SK-N-MC (cell line): ENCODE results near the gene KCNE2.

ENCODE experiments used
- DNase-seq: peaks from one replicate; pipeline ENCODE4 v3.0.0-alpha.2; 2011; ENCODE audit warnings: low read depth, low spot score
- H3K27ac ChIP-seq: fragments of 200-600 bp; sonication (generic); 2 replicates; pipeline ENCODE4 v1.5.1; 2016; ENCODE audit warnings: mixed run types
- H3K36me3 ChIP-seq: fragments of 200-600 bp; sonication (generic); 2 replicates; pipeline ENCODE4 v1.6.1; 2017; ENCODE audit warnings: antibody characterized with exemption, low read length, mixed read lengths; ENCODE audit not compliant: insufficient read depth
- H3K4me3 ChIP-seq: fragments of 200-600 bp; sonication (generic); 2 replicates; pipeline ENCODE4 v1.5.1; 2016
- H3K9ac ChIP-seq: fragments of 200-600 bp; sonication (generic); 2 replicates; pipeline ENCODE4 v1.8.0; 2017; ENCODE audit warnings: mixed run types, mixed read lengths; ENCODE audit not compliant: insufficient read length
- H3K9me3 ChIP-seq: fragments of 200-600 bp; sonication (generic); 2 replicates; pipeline ENCODE4 v1.6.1; 2017; ENCODE audit warnings: low read depth, mild to moderate bottlenecking, antibody characterized with exemption, low read length, moderate library complexity, mixed read lengths
- EZH2 ChIP-seq: fragments of 200-600 bp; sonication (generic); IDR thresholded peaks from one replicate; pipeline ENCODE4 v1.6.1; 2017; ENCODE audit warnings: antibody characterized with exemption
- FOXP2 ChIP-seq: optimal IDR thresholded peaks from 2 replicates; pipeline ENCODE3; 2011; ENCODE audit warnings: mild to moderate bottlenecking, moderate library complexity; ENCODE audit not compliant: insufficient read depth; ENCODE audit errors: extremely low read length, control extremely low read depth
- POLR2AphosphoS5 ChIP-seq: IDR thresholded peaks from 2 replicates; pipeline ENCODE4 v1.6.1; 2012; ENCODE audit warnings: mild to moderate bottlenecking, low read depth, low read length, borderline replicate concordance

The KCNE2 gene

GRCh38 chr21:34358866-34359265 is 4.9 kb upstream of the KCNE2 start:
- no peak overlapping the region for H3K4me3 ChIP-seq
- no peaks in the 10 kb centered on the region for H3K36me3 ChIP-seq
- no peaks in the 10 kb centered on the region for H3K9me3 ChIP-seq
- no peak overlapping the region for H3K9ac ChIP-seq
- H3K27ac ChIP-seq = no peak overlapping the region
- DNase-seq = no peak
- TF ChIP-seq EZH2 (no peak), POLR2AphosphoS5 (no peak), FOXP2 (no peak)

- Histone ChIP-seq H3K9me3 (no peaks in the 10 kb centered on the region), H3K27ac (no peak overlapping the region), H3K4me3 (no peak overlapping the region), H3K36me3 (no peaks in the 10 kb centered on the region), H3K9ac (no peak overlapping the region)
- DNase-seq = no peak
- TF ChIP-seq EZH2 (no peak), FOXP2 (no peak), POLR2AphosphoS5 (no peak)
Observed at GRCh38 chr21:34360488-34361241, 3.1 kb upstream of the KCNE2 start.

GRCh38 chr21:34362136-34362444 is 1.7 kb upstream of the KCNE2 start:
- Histone ChIP-seq H3K36me3 (no peaks in the 10 kb centered on the region), H3K9ac (no peak overlapping the region), H3K4me3 (peak overlapping the region; percentile 70; the same call in 1 of the 2 replicates), H3K9me3 (no peaks in the 10 kb centered on the region), H3K27ac (no peak overlapping the region)
- DNase-seq = no peak
- TF ChIP-seq EZH2 (no peak), POLR2AphosphoS5 (no peak), FOXP2 (no peak)

GRCh38 chr21:34362670-34363069 is 1.1 kb upstream of the KCNE2 start:
- Histone ChIP-seq H3K27ac (no peak overlapping the region), H3K36me3 (no peaks in the 10 kb centered on the region), H3K4me3 (no peak overlapping the region), H3K9ac (no peak overlapping the region), H3K9me3 (no peaks in the 10 kb centered on the region)
- TF ChIP-seq FOXP2 (no peak), POLR2AphosphoS5 (no peak), EZH2 (no peak)
- DNase-seq = no peak

- Histone ChIP-seq H3K27ac (no peak overlapping the region), H3K9ac (no peak overlapping the region), H3K9me3 (no peaks in the 10 kb centered on the region), H3K4me3 (no peak overlapping the region), H3K36me3 (no peaks in the 10 kb centered on the region)
- no peak for DNase-seq
- TF ChIP-seq FOXP2 (no peak), EZH2 (no peak), POLR2AphosphoS5 (no peak)
Observed at GRCh38 chr21:34364921-34365320, 1.1 kb downstream of the KCNE2 start.

GRCh38 chr21:34365809-34366208 is 2.0 kb downstream of the KCNE2 start:
- H3K9me3 ChIP-seq = no peaks in the 10 kb centered on the region
- no peak for TF ChIP-seq FOXP2
- TF ChIP-seq POLR2AphosphoS5 = no peak
- no peak for TF ChIP-seq EZH2

GRCh38 chr21:34367320-34367935 is 3.6 kb downstream of the KCNE2 start:
- H3K9me3 ChIP-seq = no peaks in the 10 kb centered on the region
- TF ChIP-seq FOXP2 (no peak), POLR2AphosphoS5 (no peak), EZH2 (no peak)
- H3K9ac ChIP-seq = no peak overlapping the region
- peak; percentile 93 for DNase-seq
- H3K27ac ChIP-seq = no peak overlapping the region
- no peaks in the 10 kb centered on the region for H3K36me3 ChIP-seq
- no peak overlapping the region for H3K4me3 ChIP-seq

More at GRCh38 chr21:34365809-34366208, 2.0 kb downstream of the KCNE2 start:
- no peak for DNase-seq
- H3K36me3 ChIP-seq = no peaks in the 10 kb centered on the region
- H3K27ac ChIP-seq = no peak overlapping the region
- H3K4me3 ChIP-seq = no peak overlapping the region
- H3K9ac ChIP-seq = no peak overlapping the region

GRCh38 chr21:34369741-34370140 is 5.9 kb downstream of the KCNE2 start:
- H3K36me3 ChIP-seq = no peaks in the 10 kb centered on the region
- no peak for TF ChIP-seq EZH2
- TF ChIP-seq FOXP2 = no peak
- TF ChIP-seq POLR2AphosphoS5 = no peak
- H3K9ac ChIP-seq = no peak overlapping the region
- H3K27ac ChIP-seq = no peak overlapping the region
- no peak for DNase-seq
- no peaks in the 10 kb centered on the region for H3K9me3 ChIP-seq
- no peak overlapping the region for H3K4me3 ChIP-seq
